ENCODE data around the gene MICAL3.
A peak's percentile ranks its signal among the peaks of the same experiment; 100 is the strongest.

Gene MICAL3

GRCh38 chr22:18060646-18061620 lies 36.6 kb upstream of the MICAL3 start:
- Mint-ChIP-seq H3K4me3 (no peak overlapping the region), H3K36me3 (ENCODE audit: low read depth) (no peaks in the 10 kb centered on the region), H3K27me3 (ENCODE audit: low read depth, poor library complexity) (peaks cover 32% of the 10 kb centered on the region), H3K4me1 (peaks cover 29% of the 10 kb centered on the region), H3K9me3 (no peaks in the 10 kb centered on the region), H3K27ac (no peak overlapping the region)
- DNase-seq, result peak; percentile 16
- no peak for TF ChIP-seq CTCF (IDR thresholded peaks at IDR 0.05)

GRCh38 chr22:18059991-18060390 lies 35.6 kb upstream of the MICAL3 start:
- Mint-ChIP-seq H3K4me3 (no peak overlapping the region), H3K36me3 (ENCODE audit: low read depth) (no peaks in the 10 kb centered on the region), H3K27ac (no peak overlapping the region), H3K9me3 (no peaks in the 10 kb centered on the region), H3K27me3 (ENCODE audit: low read depth, poor library complexity) (peaks cover 31% of the 10 kb centered on the region), H3K4me1 (peaks cover 21% of the 10 kb centered on the region)
- no peak for TF ChIP-seq CTCF (IDR thresholded peaks at IDR 0.05)
- no peak for DNase-seq

GRCh38 chr22:18059473-18059872 lies 35.1 kb upstream of the MICAL3 start:
- H3K27me3 Mint-ChIP-seq (ENCODE audit: low read depth, poor library complexity), result peaks cover 27% of the 10 kb centered on the region
- no peak for TF ChIP-seq CTCF (IDR thresholded peaks at IDR 0.05)
- DNase-seq, result no peak
- H3K4me3 Mint-ChIP-seq, result no peak overlapping the region
- H3K27ac Mint-ChIP-seq, result no peak overlapping the region
- peaks cover 3% of the 10 kb centered on the region for H3K9me3 Mint-ChIP-seq
- no peaks in the 10 kb centered on the region for H3K36me3 Mint-ChIP-seq (ENCODE audit: low read depth)
- peaks cover 17% of the 10 kb centered on the region for H3K4me1 Mint-ChIP-seq

GRCh38 chr22:18059094-18059417 lies 34.7 kb upstream of the MICAL3 start:
- Mint-ChIP-seq H3K9me3 (peaks cover 8% of the 10 kb centered on the region), H3K36me3 (ENCODE audit: low read depth) (no peaks in the 10 kb centered on the region), H3K4me3 (no peak overlapping the region), H3K27ac (no peak overlapping the region), H3K27me3 (ENCODE audit: low read depth, poor library complexity) (peaks cover 27% of the 10 kb centered on the region), H3K4me1 (peaks cover 17% of the 10 kb centered on the region)
- TF ChIP-seq CTCF (IDR thresholded peaks at IDR 0.05), result no peak
- no peak for DNase-seq

GRCh38 chr22:18058371-18059093 lies 34.2 kb upstream of the MICAL3 start:
- H3K4me3 Mint-ChIP-seq, result no peak overlapping the region
- no peak for DNase-seq
- H3K4me1 Mint-ChIP-seq, result peaks cover 17% of the 10 kb centered on the region
- peaks cover 11% of the 10 kb centered on the region for H3K9me3 Mint-ChIP-seq
- no peak for TF ChIP-seq CTCF (IDR thresholded peaks at IDR 0.05)
- peaks cover 27% of the 10 kb centered on the region for H3K27me3 Mint-ChIP-seq (ENCODE audit: low read depth, poor library complexity)
- H3K36me3 Mint-ChIP-seq (ENCODE audit: low read depth), result no peaks in the 10 kb centered on the region
- H3K27ac Mint-ChIP-seq, result no peak overlapping the region
